ENCODE data around the gene LPCAT1. TPM values are rescaled to one million over a fixed set of nuclear protein-coding genes. Genes with fewer than 3 reads are reported as not detected.

The LPCAT1 gene
- total and polyA plus RNA-seq, 2 donors (not counting 3 experiments of a cell fraction or from before 2014, with no cell fraction given): 28.9 to 57.2 TPM

DNA sequence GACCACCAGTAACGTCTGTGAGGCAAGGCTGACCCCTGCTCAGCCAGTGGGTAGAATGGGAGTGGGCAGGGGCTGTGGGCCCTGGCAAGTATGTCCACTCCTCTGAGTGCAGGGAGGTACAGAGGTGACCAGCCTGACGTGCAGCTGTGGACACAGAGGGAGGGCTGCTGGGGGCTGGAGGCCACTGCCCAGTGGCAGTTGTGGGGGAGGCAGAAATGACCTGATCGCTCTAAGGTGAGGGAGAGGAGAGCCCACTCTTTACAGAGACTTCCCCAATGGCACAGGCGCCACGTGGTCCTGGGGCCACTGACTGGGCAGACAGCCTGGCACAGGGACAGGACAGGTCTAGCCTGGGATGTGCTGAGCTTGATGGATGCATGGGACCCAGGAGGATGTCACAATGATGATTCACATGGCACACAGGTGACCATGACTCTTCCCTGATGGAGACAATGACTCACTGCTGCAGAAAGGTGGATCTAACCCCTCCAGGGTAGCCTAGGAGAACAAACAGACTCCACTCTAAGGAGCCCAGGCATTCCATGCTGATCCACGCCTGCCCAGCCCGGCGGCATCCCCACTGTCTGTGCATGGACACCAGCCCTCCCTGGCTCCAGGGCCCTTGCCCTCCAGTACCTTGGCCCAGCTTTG is 7.7 kb downstream of the LPCAT1 start:
- Histone ChIP-seq H3K9me1 (replicated peaks; ENCODE audit: control insufficient read depth, extremely low read depth, insufficient read depth, low read length) (no peaks in the 10 kb centered on the region), H2AFZ (ENCODE audit: low read depth, low read length) (no peak overlapping the region), H3K9me3 (replicated peaks; ENCODE audit: control insufficient read depth, insufficient read depth, low read length) (no peaks in the 10 kb centered on the region), H3K4me1 (ENCODE audit: control insufficient read depth, extremely low read depth, insufficient read depth, low read length) (no peaks in the 10 kb centered on the region), H3K27ac (ENCODE audit: insufficient read depth, low read depth, low read length) (no peak overlapping the region), H3K36me3 (ENCODE audit: control insufficient read depth in 2 of 2, extremely low read depth in 1 of 2, insufficient read depth in 2 of 2, low read length in 2 of 2) (peaks cover 8 to 20% of the 10 kb centered on the region in 2 experiments), H3K9ac (replicated peaks; ENCODE audit: extremely low read depth, insufficient read depth, low read length) (no peak overlapping the region), H3K27me3 (ENCODE audit: control insufficient read depth in 2 of 2, insufficient read depth in 2 of 2, low read length in 2 of 2) (no peaks in the 10 kb centered on the region), H3K4me2 (ENCODE audit: insufficient read depth, low read length) (no peak overlapping the region), H3K79me2 (ENCODE audit: control insufficient read depth, insufficient read depth, low read length) (peaks cover 90% of the 10 kb centered on the region), H3K4me3 (replicated peaks in 1 of 3; ENCODE audit: insufficient read depth in 1 of 3, low read depth in 1 of 3, low read length in 3 of 3) (no peak overlapping the region), H4K20me1 (replicated peaks; ENCODE audit: control insufficient read depth, extremely low read depth, insufficient read depth, low read length) (no peaks in the 10 kb centered on the region)
- intact Hi-C loops (cut with micrococcal nuclease): no loop called here
- CTCF ChIA-PET: interaction anchor here (1.0 kb wide), 1 partner anchor 36 kb away, joined by 3 read pairs; no protein-coding TSS in a partner anchor
- BruUV-seq (replicated peaks): no TSS peak
- TF ChIP-seq GATA2 (IDR thresholded peaks at IDR 0.05; ENCODE audit: insufficient read depth, insufficient read length, low read depth, low read length): no peak
- no peak for TF ChIP-seq FOS (IDR thresholded peaks at IDR 0.05; ENCODE audit: borderline replicate concordance, insufficient read depth, low read length)
- TF ChIP-seq JUN (IDR thresholded peaks at IDR 0.05; ENCODE audit: borderline replicate concordance, insufficient read depth, insufficient read length, low read depth): no peak
- TF ChIP-seq, protein P1, sequence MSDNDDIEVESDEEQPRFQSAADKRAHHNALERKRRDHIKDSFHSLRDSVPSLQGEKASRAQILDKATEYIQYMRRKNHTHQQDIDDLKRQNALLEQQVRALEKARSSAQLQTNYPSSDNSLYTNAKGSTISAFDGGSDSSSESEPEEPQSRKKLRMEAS (IDR thresholded peaks at IDR 0.05; ENCODE audit: insufficient read depth, insufficient read length): no peak
- no peak for TF ChIP-seq POLR2AphosphoS5 (IDR thresholded peaks at IDR 0.05; ENCODE audit: insufficient read depth, low read depth, low read length)
- TF ChIP-seq, protein P2, sequence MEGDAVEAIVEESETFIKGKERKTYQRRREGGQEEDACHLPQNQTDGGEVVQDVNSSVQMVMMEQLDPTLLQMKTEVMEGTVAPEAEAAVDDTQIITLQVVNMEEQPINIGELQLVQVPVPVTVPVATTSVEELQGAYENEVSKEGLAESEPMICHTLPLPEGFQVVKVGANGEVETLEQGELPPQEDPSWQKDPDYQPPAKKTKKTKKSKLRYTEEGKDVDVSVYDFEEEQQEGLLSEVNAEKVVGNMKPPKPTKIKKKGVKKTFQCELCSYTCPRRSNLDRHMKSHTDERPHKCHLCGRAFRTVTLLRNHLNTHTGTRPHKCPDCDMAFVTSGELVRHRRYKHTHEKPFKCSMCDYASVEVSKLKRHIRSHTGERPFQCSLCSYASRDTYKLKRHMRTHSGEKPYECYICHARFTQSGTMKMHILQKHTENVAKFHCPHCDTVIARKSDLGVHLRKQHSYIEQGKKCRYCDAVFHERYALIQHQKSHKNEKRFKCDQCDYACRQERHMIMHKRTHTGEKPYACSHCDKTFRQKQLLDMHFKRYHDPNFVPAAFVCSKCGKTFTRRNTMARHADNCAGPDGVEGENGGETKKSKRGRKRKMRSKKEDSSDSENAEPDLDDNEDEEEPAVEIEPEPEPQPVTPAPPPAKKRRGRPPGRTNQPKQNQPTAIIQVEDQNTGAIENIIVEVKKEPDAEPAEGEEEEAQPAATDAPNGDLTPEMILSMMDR (IDR thresholded peaks at IDR 0.05; ENCODE audit: extremely low read depth in 1 of 2, insufficient read depth in 1 of 2, low read depth in 1 of 2, low read length in 2 of 2): no peak
- TF ChIP-seq MYC (IDR thresholded peaks at IDR 0.05; ENCODE audit: low read depth, low read length): no peak
- no peak for TF ChIP-seq POLR2A (IDR thresholded peaks at IDR 0.05; ENCODE audit: low read depth, low read length)
- TF ChIP-seq EZH2 (IDR thresholded peaks at IDR 0.05; ENCODE audit: borderline replicate concordance, low read depth, low read length, severe bottlenecking): no peak
- POLR2A ChIA-PET: no interaction called here
- no peak for FAIRE-seq
- DNase-seq (ENCODE audit: low read depth, low spot score): no peak
- dilution Hi-C loops (cut with MboI; ENCODE audit: extremely low pct_ligation_motif_present, low sequenced_read_pairs): no loop called here
